Measurements from ENCODE around the gene NFASC.

- TF ChIP-seq TAF1 (IDR thresholded peaks at IDR 0.05; ENCODE audit: borderline replicate concordance, insufficient read depth, low read length) (no peak), POLR2AphosphoS5 (IDR thresholded peaks at IDR 0.05; ENCODE audit: low read depth, low read length) (no peak), SIN3A (IDR thresholded peaks at IDR 0.05; ENCODE audit: borderline replicate concordance, insufficient read depth, low read length) (no peak)
- TF ChIP-seq, protein P1, sequence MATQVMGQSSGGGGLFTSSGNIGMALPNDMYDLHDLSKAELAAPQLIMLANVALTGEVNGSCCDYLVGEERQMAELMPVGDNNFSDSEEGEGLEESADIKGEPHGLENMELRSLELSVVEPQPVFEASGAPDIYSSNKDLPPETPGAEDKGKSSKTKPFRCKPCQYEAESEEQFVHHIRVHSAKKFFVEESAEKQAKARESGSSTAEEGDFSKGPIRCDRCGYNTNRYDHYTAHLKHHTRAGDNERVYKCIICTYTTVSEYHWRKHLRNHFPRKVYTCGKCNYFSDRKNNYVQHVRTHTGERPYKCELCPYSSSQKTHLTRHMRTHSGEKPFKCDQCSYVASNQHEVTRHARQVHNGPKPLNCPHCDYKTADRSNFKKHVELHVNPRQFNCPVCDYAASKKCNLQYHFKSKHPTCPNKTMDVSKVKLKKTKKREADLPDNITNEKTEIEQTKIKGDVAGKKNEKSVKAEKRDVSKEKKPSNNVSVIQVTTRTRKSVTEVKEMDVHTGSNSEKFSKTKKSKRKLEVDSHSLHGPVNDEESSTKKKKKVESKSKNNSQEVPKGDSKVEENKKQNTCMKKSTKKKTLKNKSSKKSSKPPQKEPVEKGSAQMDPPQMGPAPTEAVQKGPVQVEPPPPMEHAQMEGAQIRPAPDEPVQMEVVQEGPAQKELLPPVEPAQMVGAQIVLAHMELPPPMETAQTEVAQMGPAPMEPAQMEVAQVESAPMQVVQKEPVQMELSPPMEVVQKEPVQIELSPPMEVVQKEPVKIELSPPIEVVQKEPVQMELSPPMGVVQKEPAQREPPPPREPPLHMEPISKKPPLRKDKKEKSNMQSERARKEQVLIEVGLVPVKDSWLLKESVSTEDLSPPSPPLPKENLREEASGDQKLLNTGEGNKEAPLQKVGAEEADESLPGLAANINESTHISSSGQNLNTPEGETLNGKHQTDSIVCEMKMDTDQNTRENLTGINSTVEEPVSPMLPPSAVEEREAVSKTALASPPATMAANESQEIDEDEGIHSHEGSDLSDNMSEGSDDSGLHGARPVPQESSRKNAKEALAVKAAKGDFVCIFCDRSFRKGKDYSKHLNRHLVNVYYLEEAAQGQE (IDR thresholded peaks at IDR 0.05; ENCODE audit: insufficient read depth in 1 of 2, low read depth in 2 of 2, low read length in 2 of 2) = no peak
These were observed 39.9 kb upstream of the NFASC start for GRCh38 chr1:204830747-204831146.
